K562 (cell line): ENCODE measurements around the gene CPNE9. TPM values are rescaled to one million over a fixed set of nuclear protein-coding genes. Genes with fewer than 3 reads are reported as not detected.
A peak's percentile ranks its signal among the peaks of the same experiment; 100 is the strongest.

ENCODE experiments used
- AFF4 ChIP-seq: sonication (generic); formaldehyde crosslinking; IDR thresholded peaks from 2 replicates; pipeline ENCODE4 v1.8.0; 2023; ENCODE audit warnings: mild to moderate bottlenecking, missing genetic modification reagents
- BHLHE40 ChIP-seq: IDR thresholded peaks from 2 replicates; pipeline ENCODE4 v1.6.1; 2011; ENCODE audit warnings: low read length, improper control_type of control experiment
- CHCHD3 ChIP-seq: fragments of 250-450 bp; sonication (Bioruptor Pico); IDR thresholded peaks from 2 replicates; pipeline ENCODE4 v2.1.2; 2022; ENCODE audit warnings: mild to moderate bottlenecking
- CTCF ChIP-seq, 3 experiments: IDR thresholded peaks in 2 of 3; conservative IDR thresholded peaks in 1 of 3; 2 replicates each; pipeline ENCODE4 v1.5.1; 2011 to 2012; ENCODE audit warnings: low read length in 3 of 3, mild to moderate bottlenecking in 3 of 3, control low read depth in 2 of 3, improper control_type of control experiment in 1 of 3, inconsistent platforms in 1 of 3, low read depth in 1 of 3, mixed read lengths in 1 of 3, moderate library complexity in 1 of 3; ENCODE audit not compliant: insufficient read depth in 2 of 3
- CXXC5 ChIP-seq: fragments of 250-450 bp; sonication (Bioruptor Pico); IDR thresholded peaks from 2 replicates; pipeline ENCODE4 v1.8.0; 2022; ENCODE audit warnings: inconsistent platforms, mild to moderate bottlenecking, moderate library complexity
- E2F4 ChIP-seq: sonication (generic); formaldehyde crosslinking; IDR thresholded peaks from 2 replicates; pipeline ENCODE4 v1.8.0; 2022; ENCODE audit warnings: mild to moderate bottlenecking, low read depth, missing genetic modification reagents
- HCFC1 ChIP-seq: IDR thresholded peaks from 2 replicates; pipeline ENCODE4 v1.6.1; 2012; ENCODE audit warnings: low read depth, low read length, improper control_type of control experiment
- RB1 ChIP-seq: fragments of 450-650 bp; IDR thresholded peaks from 2 replicates; pipeline ENCODE4 v1.6.1; 2017; ENCODE audit warnings: low read depth, mild to moderate bottlenecking
- THAP7 ChIP-seq: fragments of 250-450 bp; sonication (Bioruptor Pico); IDR thresholded peaks from 2 replicates; pipeline ENCODE4 v1.5.0; 2021
- WHSC1 ChIP-seq: IDR thresholded peaks from one replicate; pipeline ENCODE4 v1.6.1; 2012; ENCODE audit warnings: low read length, control low read depth, inconsistent platforms
- ZBTB26 ChIP-seq: fragments of 450-650 bp; formaldehyde crosslinking; IDR thresholded peaks from 2 replicates; pipeline ENCODE4 v1.4.0; 2022; ENCODE audit warnings: missing genetic modification characterization
- polyA plus RNA-seq, 8 experiments: library from polyadenylated mRNA; depleted of rRNA in 4 of 8; stranded (reverse) in 5 of 8; unstranded in 3 of 8; fragments of >200 nt; fragmentation: Nextera tagmentation in 2 of 8; fragmentation: Illumina TruSeq in 1 of 8; extraction: Ambion mirVana in 2 of 8; extraction: Trizol in 1 of 8; gene quantifications; 2 replicates each; pipeline versions ENCODE4 v1.2.1 to v1.2.3, GENCODE V29; 2011 to 2014; ENCODE audit warnings: inconsistent platforms in 1 of 8, missing spikeins in 1 of 8
- total RNA-seq, 7 experiments: library from RNA; depleted of rRNA in 6 of 7; stranded (reverse); fragments of >200 nt in 6 of 7; fragmentation: Illumina TruSeq in 2 of 7; extraction: Trizol in 2 of 7; gene quantifications; 2 replicates each; pipeline versions ENCODE4 v1.2.1 to v1.2.3, GENCODE V29; 2011 to 2021; ENCODE audit warnings: low replicate concordance in 1 of 7

Gene CPNE9
- total and polyA plus RNA-seq, 9 of the 15 experiments (the other 6 are each of a cell fraction or from before 2014, with no cell fraction given), result 0.22 to 0.56 (median 0.29) TPM; not detected in 3

GRCh38 chr3:9749645-9750555 lies 46.3 kb downstream of the CPNE9 start, which contains the start of gene OGG1 (continued):
- peak; percentile 91 for TF ChIP-seq AFF4 (CRISPR knock-in tag)
- TF ChIP-seq BHLHE40, result peak; percentile 27
- no peak for TF ChIP-seq WHSC1
- TF ChIP-seq E2F4, result 0 out of 2 replicates have a peak, but pooled peaks have one; percentile 9
- TF ChIP-seq ZBTB26 (CRISPR knock-in tag), result 0 out of 2 replicates have a peak, but pooled peaks have one; percentile 11
- peak; percentile 52 for TF ChIP-seq HCFC1
- TF ChIP-seq CHCHD3 (CRISPR knock-in tag), result 0 out of 2 replicates have a peak, but pooled peaks have one; percentile 18
- peak; percentile 71 for TF ChIP-seq CXXC5 (CRISPR knock-in tag)
- TF ChIP-seq THAP7 (CRISPR knock-in tag), result 0 out of 2 replicates have a peak, but pooled peaks have one; percentile 43
- peak; percentile 66 for TF ChIP-seq RB1
- TF ChIP-seq CTCF (IDR thresholded peaks at IDR 0.05 in 2 of 3, conservative IDR thresholded peaks at IDR 0.05 in 1 of 3; ENCODE audit: insufficient read depth in 2 of 3, low read depth in 1 of 3, low read length in 3 of 3), result peak in 2 of 3 experiments; percentile 9 to 19; a peak in 3 of 6 replicates
